Lung (tissue), 12 donors: ENCODE results near the gene BMAL2. TPM values are rescaled to one million over a fixed set of nuclear protein-coding genes. Genes with fewer than 3 reads are reported as not detected.

ENCODE experiments used
- ATAC-seq: fragments of 200-7000 bp; cut with Tn5 transposase; one replicate; pipeline ENCODE4 v1.9.1; 2020; ENCODE audit warnings: moderate number of reproducible peaks; ENCODE audit not compliant: insufficient read depth, low FRiP score
- DNase-seq, 3 donors: peaks; one replicate each; pipeline ENCODE4 v3.0.0-alpha.2; 2013 to 2017
- H3K27ac ChIP-seq, 2 donors: one replicate each; pipeline ENCODE4 v1.5.1; 2013; ENCODE audit warnings: mild to moderate bottlenecking in 2 of 2, moderate library complexity in 2 of 2, control low read depth in 1 of 2, inconsistent platforms in 1 of 2, low read depth in 1 of 2, low read length in 1 of 2
- H3K27me3 ChIP-seq, 3 donors: one replicate each; pipeline ENCODE4 v1.5.1; 2013; ENCODE audit warnings: low read length in 2 of 3; ENCODE audit not compliant: control insufficient read depth in 3 of 3, insufficient read depth in 3 of 3
- H3K36me3 ChIP-seq, 4 donors: one replicate each; pipeline ENCODE4 v1.5.1; 2013; ENCODE audit warnings: low read length in 4 of 4, mild to moderate bottlenecking in 1 of 4, moderate library complexity in 1 of 4; ENCODE audit not compliant: control insufficient read depth in 4 of 4, insufficient read depth in 4 of 4
- H3K4me1 ChIP-seq, 5 donors: one replicate each; pipeline ENCODE4 v1.5.1; 2013; ENCODE audit warnings: low read length in 5 of 5, mild to moderate bottlenecking in 2 of 5, moderate library complexity in 1 of 5; ENCODE audit not compliant: control insufficient read depth in 5 of 5, insufficient read depth in 5 of 5
- H3K4me3 ChIP-seq: one replicate; pipeline ENCODE4 v1.5.1; 2013; ENCODE audit warnings: mild to moderate bottlenecking, control low read depth, moderate library complexity
- H3K9ac ChIP-seq, 2 donors: one replicate each; pipeline ENCODE4 v1.5.1; 2013; ENCODE audit warnings: low read length in 2 of 2, control low read depth in 1 of 2; ENCODE audit not compliant: insufficient read depth in 1 of 2
- H3K9me3 ChIP-seq, 4 donors: one replicate each; pipeline ENCODE4 v1.5.1; 2013; ENCODE audit warnings: low read length in 3 of 4, mild to moderate bottlenecking in 1 of 4, moderate library complexity in 1 of 4; ENCODE audit not compliant: control insufficient read depth in 4 of 4, insufficient read depth in 3 of 4
- CTCF ChIP-seq: IDR thresholded peaks from 2 replicates; pipeline ENCODE4 v1.5.1; 2012; ENCODE audit warnings: mild to moderate bottlenecking; ENCODE audit errors: control extremely low read depth, extremely low read depth
- WGBS, 2 donors: extraction: QIAGEN DNeasy Blood & Tissue Kit; methylation state at CpG; one replicate each; pipeline ENCODE4 v1.1.7; 2013; 5-methylcytosine and 5-hydroxymethylcytosine counted together
- polyA plus RNA-seq, 2 donors: library from polyadenylated mRNA; stranded (reverse); fragments of 200-250 nt; gene quantifications; one replicate each; pipeline ENCODE4 v1.2.1, GENCODE V29; 2013
- total RNA-seq, 2 donors: library from RNA; depleted of rRNA in 1 of 2; stranded (reverse); fragments of >200 nt in 1 of 2; gene quantifications; one replicate each; pipeline ENCODE4 v1.2.1, GENCODE V29; 2014 to 2021
- donor health status: control.
- donor health status: control.
- donor health status: Bipolar disorder and iron deficiency.
- donor health status: healthy.
- donor health status: DM: yes; HTN: yes; CAD: no.

The BMAL2 gene
- total and polyA plus RNA-seq, 4 donors = 1.5 to 7.8 (median 4.4) TPM

GRCh38 chr12:27291862-27292261 is 40.8 kb upstream of the BMAL2 start:
- TF ChIP-seq CTCF = no peak
- no peak overlapping the region for H3K9ac ChIP-seq
- 53 to 56% methylated on average over 1 of the region's 1 CpG for WGBS, 2 donors

GRCh38 chr12:27292718-27293117 is 39.9 kb upstream of the BMAL2 start:
- H3K36me3 ChIP-seq = no peaks in the 10 kb centered on the region
- WGBS, 2 donors = 86 to 91% methylated on average over 2 of the region's 2 CpGs
- no peak for DNase-seq

More at GRCh38 chr12:27291862-27292261, 40.8 kb upstream of the BMAL2 start:
- Histone ChIP-seq H3K36me3 (no peaks in the 10 kb centered on the region), H3K27ac (peak overlapping the region in 1 of 2 donors; percentile 50), H3K9me3 (no peaks in the 10 kb centered on the region), H3K4me3 (no peak overlapping the region), H3K27me3 (no peaks in the 10 kb centered on the region), H3K4me1 (peaks cover 0 to 41% (median 2%) of the 10 kb centered on the region in 5 donors)
- DNase-seq = no peak
- no peak for ATAC-seq

GRCh38 chr12:27293463-27293862 is 39.2 kb upstream of the BMAL2 start:
- Histone ChIP-seq H3K27me3 (no peaks in the 10 kb centered on the region), H3K4me3 (no peak overlapping the region), H3K9me3 (no peaks in the 10 kb centered on the region), H3K4me1 (peaks cover 0 to 43% (median 2%) of the 10 kb centered on the region in 5 donors), H3K9ac (no peak overlapping the region), H3K36me3 (no peaks in the 10 kb centered on the region), H3K27ac (peak overlapping the region in 1 of 2 donors; percentile 3)
- no peak for TF ChIP-seq CTCF
- 59 to 66% methylated on average over 3 of the region's 3 CpGs for WGBS, 2 donors
- no peak for DNase-seq
- no peak for ATAC-seq

More at GRCh38 chr12:27292718-27293117, 39.9 kb upstream of the BMAL2 start:
- Histone ChIP-seq H3K9me3 (no peaks in the 10 kb centered on the region), H3K27me3 (no peaks in the 10 kb centered on the region), H3K4me1 (peaks cover 0 to 43% (median 2%) of the 10 kb centered on the region in 5 donors), H3K27ac (no peak overlapping the region), H3K9ac (no peak overlapping the region), H3K4me3 (no peak overlapping the region)
- TF ChIP-seq CTCF = no peak
- no peak for ATAC-seq

- Histone ChIP-seq H3K27me3 (no peaks in the 10 kb centered on the region), H3K9me3 (no peaks in the 10 kb centered on the region), H3K4me3 (no peak overlapping the region), H3K9ac (no peak overlapping the region), H3K36me3 (peaks cover 0 to 6% (median 3%) of the 10 kb centered on the region in 4 donors), H3K27ac (no peak overlapping the region), H3K4me1 (peaks cover 0 to 22% (median 2%) of the 10 kb centered on the region in 5 donors)
- no peak for TF ChIP-seq CTCF
- no peak for ATAC-seq
- WGBS, 2 donors = 81 to 84% methylated on average over 6 of the region's 6 CpGs
- no peak for DNase-seq
Observed at GRCh38 chr12:27296674-27297073, 36.0 kb upstream of the BMAL2 start.
